GM12891 (cell line): ENCODE data around the gene ACTL8.

Experiments used
- DNase-seq: peaks from one replicate; pipeline ENCODE4 v3.0.0; 2011; ENCODE audit warnings: low spot score; ENCODE audit not compliant: insufficient read length
- FAIRE-seq: peaks from 2 replicates; lab custom pipeline; 2011; peaks lifted over from hg19 to GRCh38; lab: Jason Lieb, UNC
- PAX5 ChIP-seq: IDR thresholded peaks from 2 replicates; pipeline ENCODE4 v1.6.1; 2011; ENCODE audit warnings: low read length, moderate library complexity, mild to moderate bottlenecking; ENCODE audit not compliant: insufficient read depth, severe bottlenecking
- POLR2A ChIP-seq: IDR thresholded peaks from 2 replicates; pipeline ENCODE4 v1.6.1; 2011; ENCODE audit warnings: low read depth, low read length, control low read depth
- POLR2AphosphoS5 ChIP-seq: IDR thresholded peaks from 2 replicates; pipeline ENCODE4 v1.6.1; 2011; ENCODE audit warnings: low read depth, low read length, control low read depth
- POU2F2 ChIP-seq: IDR thresholded peaks from 2 replicates; pipeline ENCODE4 v1.6.1; 2011; ENCODE audit warnings: low read depth, mild to moderate bottlenecking, control low read depth, low read length, moderate library complexity
- SPI1 ChIP-seq: IDR thresholded peaks from 2 replicates; pipeline ENCODE4 v1.6.1; 2011; ENCODE audit warnings: low read depth, low read length, control low read depth
- TAF1 ChIP-seq: IDR thresholded peaks from 2 replicates; pipeline ENCODE4 v1.6.1; 2011; ENCODE audit warnings: low read depth, low read length, control low read depth

Gene ACTL8

DNA sequence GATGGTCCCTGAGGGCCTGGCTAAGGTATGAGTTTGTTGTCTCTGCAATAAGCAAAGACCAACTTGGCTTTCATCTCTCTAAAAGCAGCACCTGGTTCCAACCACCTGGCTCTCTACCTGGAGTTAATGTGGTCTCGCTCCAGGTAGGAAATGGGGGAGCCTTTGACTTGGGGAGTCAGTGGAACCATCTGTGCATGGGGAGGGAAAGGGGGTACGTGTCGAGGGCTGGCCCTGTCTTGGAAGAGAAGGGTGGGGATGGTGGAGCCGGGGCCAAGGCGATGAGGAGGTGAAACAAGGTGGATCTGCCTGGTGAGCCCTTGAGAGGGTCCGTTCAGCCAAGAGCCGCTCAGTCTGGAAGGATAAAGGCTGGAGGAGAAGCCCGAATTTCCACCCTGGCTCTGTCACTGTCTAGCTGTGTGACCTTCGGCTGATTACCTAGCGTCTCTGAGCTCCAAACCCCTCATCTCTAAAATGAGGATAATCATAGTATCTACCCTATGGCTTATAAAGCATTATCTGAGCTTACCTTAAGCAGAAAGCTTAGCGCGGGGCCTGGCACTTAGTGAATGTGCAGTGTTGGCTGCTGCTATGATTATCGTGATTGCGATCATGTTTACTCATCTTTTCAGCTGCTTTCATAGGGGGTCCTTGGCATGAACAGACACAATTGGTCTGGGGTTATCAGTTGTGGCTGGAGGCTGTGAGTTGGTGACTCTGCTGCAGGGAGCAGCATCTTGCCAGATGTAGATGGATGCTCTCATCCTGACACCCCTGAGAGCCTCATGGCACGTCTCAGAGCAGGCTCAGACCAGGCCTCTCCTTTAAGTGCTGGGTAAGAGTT lies 78.7 kb downstream of the ACTL8 start:
- TF ChIP-seq POLR2AphosphoS5 (no peak), PAX5 (no peak), TAF1 (no peak), SPI1 (no peak), POU2F2 (no peak), POLR2A (no peak)
- FAIRE-seq (no peak), DNase-seq (no peak)

GRCh38 chr1:17834561-17835100 lies 79.5 kb downstream of the ACTL8 start:
- DNase-seq = no peak
- no peak for FAIRE-seq
- TF ChIP-seq SPI1 = no peak

DNA sequence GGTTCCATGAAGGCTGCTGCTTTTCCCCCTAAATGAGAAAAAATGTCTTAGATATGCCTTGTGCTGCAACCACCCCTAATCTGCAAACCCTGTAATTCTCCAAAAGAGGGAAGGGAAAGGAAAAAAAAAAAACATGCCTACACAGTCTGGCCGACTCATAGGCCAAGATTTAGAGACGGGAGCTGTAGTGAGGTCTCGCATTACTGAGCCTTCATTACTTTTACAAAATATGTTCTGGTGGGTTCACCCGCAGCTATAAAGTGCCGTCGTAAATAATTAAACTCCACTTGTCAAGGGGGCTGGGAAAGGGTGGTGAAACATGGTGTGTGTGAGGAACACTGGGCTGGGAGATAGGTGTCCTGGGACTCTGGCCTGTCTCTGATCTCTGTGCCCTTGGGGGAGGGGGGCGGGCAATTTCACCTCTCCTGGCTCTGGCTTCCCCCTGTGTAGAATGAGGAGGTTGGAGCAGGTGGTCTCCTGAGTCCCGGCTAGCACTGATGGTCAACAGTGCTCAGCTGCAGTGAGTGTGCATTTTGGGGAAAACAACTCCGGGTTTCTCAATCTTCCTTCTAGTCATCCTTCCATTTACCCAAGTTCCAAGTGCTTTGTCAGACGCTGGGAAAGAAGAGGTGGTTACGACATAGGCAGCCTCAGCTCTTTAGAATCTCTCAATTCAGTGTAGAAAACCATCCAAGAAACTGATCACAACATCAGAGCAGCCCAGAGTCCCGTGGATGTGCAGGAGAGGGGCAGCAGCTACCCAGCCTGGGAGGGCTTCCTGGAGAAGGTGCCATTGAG lies 82.3 kb downstream of the ACTL8 start:
- no peak for TF ChIP-seq TAF1
- no peak for TF ChIP-seq POLR2AphosphoS5
- TF ChIP-seq POLR2A = no peak
- TF ChIP-seq POU2F2 = no peak
- TF ChIP-seq PAX5 = no peak
- no peak for TF ChIP-seq SPI1
- no peak for DNase-seq
- FAIRE-seq = no peak

- no peak for FAIRE-seq
- no peak for TF ChIP-seq SPI1
- no peak for TF ChIP-seq POLR2A
- TF ChIP-seq PAX5 = no peak
- no peak for TF ChIP-seq POU2F2
- no peak for TF ChIP-seq TAF1
- TF ChIP-seq POLR2AphosphoS5 = no peak
- no peak for DNase-seq
These were observed 84.6 kb downstream of the ACTL8 start for GRCh38 chr1:17839641-17840196.

DNA sequence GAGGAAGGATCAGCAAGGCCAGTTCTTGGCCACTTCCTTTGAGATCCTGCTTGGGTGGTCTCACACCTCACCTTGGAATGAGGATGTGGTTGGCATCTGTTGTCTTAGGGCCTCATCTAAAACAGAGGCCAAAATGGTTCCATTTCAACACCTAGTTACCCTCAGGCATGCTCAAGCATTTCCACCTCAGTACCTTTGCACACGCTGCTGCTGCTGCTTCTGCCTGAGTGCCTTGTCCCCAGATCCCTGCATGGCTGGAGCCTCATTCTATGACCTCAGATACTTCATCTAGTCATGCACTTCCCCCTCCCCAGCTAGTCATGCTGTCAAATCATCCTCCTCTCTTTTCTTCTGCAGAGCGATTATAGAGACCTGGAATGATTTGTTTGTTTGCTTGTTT lies 86.8 kb downstream of the ACTL8 start:
- DNase-seq (no peak), FAIRE-seq (no peak)
- TF ChIP-seq SPI1 = no peak
- TF ChIP-seq PAX5 = no peak
- TF ChIP-seq TAF1 = no peak
- no peak for TF ChIP-seq POU2F2
- no peak for TF ChIP-seq POLR2A
- no peak for TF ChIP-seq POLR2AphosphoS5

GRCh38 chr1:17842686-17843085 lies 87.6 kb downstream of the ACTL8 start:
- DNase-seq = no peak
- no peak for FAIRE-seq
- TF ChIP-seq POLR2AphosphoS5 = no peak
- no peak for TF ChIP-seq POU2F2
- no peak for TF ChIP-seq POLR2A
- no peak for TF ChIP-seq PAX5
- no peak for TF ChIP-seq TAF1
- TF ChIP-seq SPI1 = no peak

DNA sequence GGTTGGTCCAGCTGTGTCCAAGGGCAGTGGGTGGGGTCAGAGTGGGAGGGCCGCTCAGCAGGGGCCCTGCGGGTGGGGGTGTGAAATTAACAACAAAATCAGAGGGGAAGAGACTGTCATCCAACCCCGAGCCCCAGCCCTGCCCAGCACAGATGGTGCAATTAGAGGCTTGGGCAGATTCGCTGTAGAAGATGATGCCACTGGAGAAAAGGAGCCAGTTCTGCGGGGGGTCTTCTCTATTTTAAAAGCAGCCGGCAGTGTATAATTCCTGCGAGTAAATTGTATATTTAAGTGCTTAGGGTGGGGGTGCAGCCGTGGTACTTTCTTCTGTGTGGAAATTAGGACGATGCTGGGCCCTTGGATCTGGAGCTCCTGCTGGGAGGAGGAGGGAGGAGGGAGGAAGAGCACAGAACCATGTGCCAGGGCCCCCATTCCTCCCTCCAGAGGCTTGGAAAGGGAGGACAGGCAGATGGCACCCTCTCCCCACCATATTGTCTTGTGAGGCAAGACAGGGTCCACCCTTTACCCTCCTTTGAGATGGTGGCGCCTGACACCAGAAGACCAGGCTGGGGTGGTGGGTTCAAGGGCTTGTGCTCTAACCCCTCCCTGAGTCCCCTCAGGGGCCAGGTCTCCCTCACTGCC lies 89.2 kb downstream of the ACTL8 start:
- FAIRE-seq = no peak
- DNase-seq = no peak
- TF ChIP-seq POLR2AphosphoS5 = no peak
- no peak for TF ChIP-seq POLR2A
- no peak for TF ChIP-seq POU2F2
- TF ChIP-seq SPI1 = no peak
- no peak for TF ChIP-seq PAX5
- TF ChIP-seq TAF1 = no peak

GRCh38 chr1:17845583-17845982 lies 90.5 kb downstream of the ACTL8 start:
- no peak for FAIRE-seq

More at GRCh38 chr1:17845583-17845982, 90.5 kb downstream of the ACTL8 start:
- no peak for DNase-seq
- TF ChIP-seq SPI1 (no peak), POLR2A (no peak), POLR2AphosphoS5 (no peak), POU2F2 (no peak), PAX5 (no peak), TAF1 (no peak)
